ENCODE results near the gene COQ2.

COQ2 gene

DNA sequence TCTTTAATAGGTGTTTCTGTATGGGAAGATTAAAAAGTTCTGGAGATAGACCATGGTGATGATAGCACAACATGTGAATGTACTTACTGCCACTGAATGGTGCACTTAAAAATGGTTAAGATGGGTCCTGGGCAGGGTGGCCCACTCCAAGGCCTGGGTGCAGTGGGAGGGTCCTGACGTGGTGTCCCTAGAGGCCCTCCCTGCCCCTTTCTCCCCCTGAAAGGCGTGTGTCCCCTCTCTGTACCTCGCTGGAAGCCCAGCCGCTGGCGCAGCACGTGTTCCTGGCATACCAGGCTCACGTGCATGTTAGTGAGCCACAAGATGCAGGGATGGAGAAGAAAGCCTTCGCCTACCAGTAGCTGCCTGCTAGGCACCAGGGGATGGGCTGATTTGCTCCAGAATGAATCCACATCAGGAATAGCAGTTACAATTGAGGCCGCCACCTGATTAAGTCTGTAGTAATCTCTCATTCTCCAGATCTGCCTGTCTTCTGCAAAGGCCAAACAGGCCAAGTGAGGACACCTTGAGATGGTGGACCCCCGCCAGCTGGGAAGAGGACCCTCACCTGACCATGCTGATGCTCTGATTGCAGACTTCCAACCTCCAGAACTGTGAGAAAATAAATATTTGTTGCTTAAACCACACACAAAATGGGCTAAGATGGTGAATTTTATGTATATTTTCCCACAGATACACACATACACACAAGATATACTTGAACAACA is 67.5 kb downstream of the COQ2 start:
- DNase-seq (ENCODE audit: low read depth), result no peak

DNA sequence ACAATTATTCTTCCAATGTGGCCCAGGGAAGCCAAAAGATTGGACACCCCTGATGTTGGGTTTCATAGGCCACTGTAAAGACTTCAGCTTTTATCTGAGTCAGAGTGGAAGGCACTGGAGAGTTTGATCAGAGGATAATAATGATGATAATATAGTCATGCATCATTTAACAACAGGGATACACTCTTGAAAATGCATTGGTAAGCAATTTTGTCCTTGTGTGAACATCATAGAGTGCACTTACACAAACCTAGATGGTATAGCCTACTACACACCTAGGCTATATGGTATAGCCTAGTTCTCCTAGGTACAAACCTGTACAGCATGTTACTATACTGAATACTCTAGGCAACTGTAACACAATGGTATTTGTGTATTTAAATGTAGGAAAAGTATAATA is 70.5 kb downstream of the COQ2 start:
- DNase-seq (ENCODE audit: low read depth), result no peak

Data from iris pigment epithelial cell (primary cell).